Neural progenitor cell (in vitro differentiated cells): ENCODE measurements around the gene ZNF664. TPM values are rescaled to one million over a fixed set of nuclear protein-coding genes. Genes with fewer than 3 reads are reported as not detected.

Experiments used
- DNase-seq: peaks from one replicate; pipeline ENCODE4 v3.0.0-alpha.2; 2016; ENCODE audit warnings: low spot score
- H2AFZ ChIP-seq: fragments of 200-600 bp; sonication (generic); replicated peaks from 2 replicates; pipeline ENCODE4 v1.6.1; 2016; ENCODE audit warnings: antibody characterized with exemption
- H3F3A ChIP-seq: fragments of 200-600 bp; sonication (generic); 2 replicates; pipeline ENCODE4 v1.6.1; 2016; ENCODE audit warnings: antibody characterized with exemption, low read depth
- H3K27ac ChIP-seq: fragments of 200-600 bp; sonication (generic); 2 replicates; pipeline ENCODE4 v1.5.1; 2016; ENCODE audit warnings: mild to moderate bottlenecking
- H3K27me3 ChIP-seq: fragments of 200-600 bp; sonication (generic); 2 replicates; pipeline ENCODE4 v1.6.1; 2016; ENCODE audit warnings: mild to moderate bottlenecking, moderate library complexity
- H3K36me3 ChIP-seq: fragments of 200-600 bp; sonication (generic); 2 replicates; pipeline ENCODE4 v1.5.1; 2016
- H3K4me1 ChIP-seq: fragments of 200-600 bp; sonication (generic); 2 replicates; pipeline ENCODE4 v1.6.1; 2016; ENCODE audit warnings: mixed run types
- H3K4me2 ChIP-seq: fragments of 200-600 bp; sonication (generic); 2 replicates; pipeline ENCODE4 v1.6.1; 2016
- H3K4me3 ChIP-seq: fragments of 200-600 bp; sonication (generic); 2 replicates; pipeline ENCODE4 v1.5.1; 2016
- H3K79me2 ChIP-seq: fragments of 200-600 bp; sonication (generic); 2 replicates; pipeline ENCODE4 v1.6.1; 2016; ENCODE audit warnings: low read depth
- H3K9ac ChIP-seq: fragments of 200-600 bp; sonication (generic); 2 replicates; pipeline ENCODE4 v1.6.1; 2016
- H3K9me3 ChIP-seq: fragments of 200-600 bp; sonication (generic); 2 replicates; pipeline ENCODE4 v1.5.1; 2016; ENCODE audit warnings: low read depth
- H4K20me1 ChIP-seq: fragments of 200-600 bp; sonication (generic); 2 replicates; pipeline ENCODE4 v1.6.1; 2016; ENCODE audit warnings: low read depth
- H3K27ac Mint-ChIP-seq: 3 replicates; pipeline ENCODE4 v1.8.0; 2021; ENCODE audit warnings: mixed read lengths
- H3K27me3 Mint-ChIP-seq: 2 replicates; pipeline ENCODE4 v1.8.0; 2022; ENCODE audit warnings: low read depth, mild to moderate bottlenecking, inconsistent platforms, moderate library complexity, mixed read lengths; ENCODE audit not compliant: insufficient read depth
- H3K36me3 Mint-ChIP-seq: 3 replicates; pipeline ENCODE4 v1.8.0; 2021; ENCODE audit warnings: mixed read lengths
- H3K4me1 Mint-ChIP-seq: 3 replicates; pipeline ENCODE4 v1.8.0; 2021; ENCODE audit warnings: mixed read lengths
- H3K4me3 Mint-ChIP-seq: 3 replicates; pipeline ENCODE4 v1.8.0; 2021; ENCODE audit warnings: mild to moderate bottlenecking, moderate library complexity, mixed read lengths
- H3K9me3 Mint-ChIP-seq: 3 replicates; pipeline ENCODE4 v1.8.0; 2020; ENCODE audit warnings: mixed read lengths
- CTCF ChIP-seq: fragments of 200-600 bp; sonication (generic); IDR thresholded peaks from 2 replicates; pipeline ENCODE4 v1.5.1; 2017; ENCODE audit warnings: antibody characterized with exemption, mild to moderate bottlenecking
- EZH2 ChIP-seq: fragments of 200-600 bp; sonication (generic); IDR thresholded peaks from 2 replicates; pipeline ENCODE4 v1.6.1; 2017; ENCODE audit warnings: antibody characterized with exemption, mild to moderate bottlenecking, moderate library complexity
- EZH2phosphoT487 ChIP-seq: fragments of 200-600 bp; sonication (generic); IDR thresholded peaks from 2 replicates; pipeline ENCODE4 v1.6.1; 2017; ENCODE audit warnings: antibody characterized with exemption
- total RNA-seq: library from RNA; depleted of rRNA; stranded (reverse); fragments of >200 nt; gene quantifications from 2 replicates; pipeline ENCODE4 v1.2.3, GENCODE V29; 2015; ENCODE audit warnings: low replicate concordance

The ZNF664 gene
- total RNA-seq, 1 donor from 2014 or later = 172 TPM

GRCh38 chr12:123954647-123955350, 18.2 kb upstream of the ZNF664 start:
- Histone ChIP-seq H3K9ac (no peak overlapping the region), H3K79me2 (no peaks in the 10 kb centered on the region), H3F3A (no peaks in the 10 kb centered on the region), H3K4me3 (no peak overlapping the region), H3K36me3 (no peaks in the 10 kb centered on the region), H3K27me3 (peaks cover 89% of the 10 kb centered on the region), H3K9me3 (no peaks in the 10 kb centered on the region), H4K20me1 (peaks cover 12% of the 10 kb centered on the region), H3K27ac (no peak overlapping the region), H3K4me1 (no peaks in the 10 kb centered on the region), H3K4me2 (no peak overlapping the region), H2AFZ (no peak overlapping the region)
- TF ChIP-seq EZH2 (no peak), CTCF (no peak), EZH2phosphoT487 (no peak)
- Mint-ChIP-seq H3K4me3 (no peak overlapping the region), H3K36me3 (peaks cover 2% of the 10 kb centered on the region), H3K27ac (no peak overlapping the region), H3K4me1 (peaks cover 21% of the 10 kb centered on the region), H3K9me3 (peaks cover 2% of the 10 kb centered on the region), H3K27me3 (no peaks in the 10 kb centered on the region)
- DNase-seq = no peak

GRCh38 chr12:123956249-123956648, 16.8 kb upstream of the ZNF664 start:
- no peak for DNase-seq
- H3K4me1 Mint-ChIP-seq = peaks cover 8% of the 10 kb centered on the region
- TF ChIP-seq EZH2 = no peak
- no peak for TF ChIP-seq EZH2phosphoT487
- no peak for TF ChIP-seq CTCF
- Histone ChIP-seq H3K27ac (no peak overlapping the region), H3K79me2 (no peaks in the 10 kb centered on the region), H3K4me3 (no peak overlapping the region), H3K36me3 (no peaks in the 10 kb centered on the region), H4K20me1 (peaks cover 20% of the 10 kb centered on the region), H3K4me2 (no peak overlapping the region), H3K9ac (no peak overlapping the region), H3K9me3 (no peaks in the 10 kb centered on the region), H2AFZ (no peak overlapping the region), H3K27me3 (peaks cover 97% of the 10 kb centered on the region), H3K4me1 (no peaks in the 10 kb centered on the region), H3F3A (no peaks in the 10 kb centered on the region)
- H3K27ac Mint-ChIP-seq = no peak overlapping the region
- no peak overlapping the region for H3K4me3 Mint-ChIP-seq
- H3K36me3 Mint-ChIP-seq = no peaks in the 10 kb centered on the region
- H3K9me3 Mint-ChIP-seq = no peaks in the 10 kb centered on the region
- no peaks in the 10 kb centered on the region for H3K27me3 Mint-ChIP-seq

GRCh38 chr12:123957196-123957595, 15.8 kb upstream of the ZNF664 start:
- H3K27ac ChIP-seq = no peak overlapping the region
- TF ChIP-seq CTCF = no peak
- TF ChIP-seq EZH2phosphoT487 = no peak
- TF ChIP-seq EZH2 = no peak
- Mint-ChIP-seq H3K4me3 (no peak overlapping the region), H3K9me3 (no peaks in the 10 kb centered on the region), H3K27me3 (no peaks in the 10 kb centered on the region), H3K4me1 (peaks cover 3% of the 10 kb centered on the region), H3K36me3 (no peaks in the 10 kb centered on the region), H3K27ac (no peak overlapping the region)
- H3K9me3 ChIP-seq = no peaks in the 10 kb centered on the region
- peaks cover 98% of the 10 kb centered on the region for H3K27me3 ChIP-seq
- no peaks in the 10 kb centered on the region for H3K79me2 ChIP-seq
- H2AFZ ChIP-seq = no peak overlapping the region
- no peaks in the 10 kb centered on the region for H3K4me1 ChIP-seq
- no peak overlapping the region for H3K9ac ChIP-seq
- peaks cover 30% of the 10 kb centered on the region for H4K20me1 ChIP-seq
- DNase-seq = no peak
- no peak overlapping the region for H3K4me3 ChIP-seq
- no peaks in the 10 kb centered on the region for H3K36me3 ChIP-seq
- H3F3A ChIP-seq = no peaks in the 10 kb centered on the region
- H3K4me2 ChIP-seq = no peak overlapping the region
